ENCODE measurements around the gene FAM210A.

Gene FAM210A

GRCh38 chr18:13649397-13650390 is 76.7 kb downstream of the FAM210A start:
- H3K27me3 ChIP-seq (ENCODE audit: low read depth): no peaks in the 10 kb centered on the region
- in situ Hi-C loops (cut with MboI; ENCODE audit: low sequenced_read_pairs): loop anchor here (25.0 kb wide), 1 partner anchor 437 kb away; the partner anchor contains the start of gene LDLRAD4
- no peak for DNase-seq (ENCODE audit: low spot score in 2 of 2)
- no peak overlapping the region for H3K4me3 ChIP-seq
- no peaks in the 10 kb centered on the region for H3K36me3 ChIP-seq (replicated peaks)
- no peaks in the 10 kb centered on the region for H3K9me3 ChIP-seq
- no peaks in the 10 kb centered on the region for H3K4me1 ChIP-seq

- in situ Hi-C loops (cut with MboI; ENCODE audit: low sequenced_read_pairs): loop anchor here (25.0 kb wide), 1 partner anchor 435 kb away; the partner anchor contains the start of gene LDLRAD4
- Histone ChIP-seq H3K36me3 (replicated peaks) (no peaks in the 10 kb centered on the region), H3K9me3 (no peaks in the 10 kb centered on the region), H3K4me1 (no peaks in the 10 kb centered on the region), H3K4me3 (no peak overlapping the region), H3K27me3 (ENCODE audit: low read depth) (no peaks in the 10 kb centered on the region)
- no peak for DNase-seq (ENCODE audit: low spot score in 2 of 2)
Observed at GRCh38 chr18:13647761-13648160, 78.6 kb downstream of the FAM210A start.

GRCh38 chr18:13646633-13647032 is 79.7 kb downstream of the FAM210A start:
- no peak overlapping the region for H3K4me3 ChIP-seq
- in situ Hi-C loops (cut with MboI; ENCODE audit: low sequenced_read_pairs): loop anchor here (25.0 kb wide), 1 partner anchor 434 kb away; the partner anchor contains the start of gene LDLRAD4
- DNase-seq (ENCODE audit: low spot score in 2 of 2): no peak
- H3K27me3 ChIP-seq (ENCODE audit: low read depth): no peaks in the 10 kb centered on the region
- no peaks in the 10 kb centered on the region for H3K4me1 ChIP-seq
- no peaks in the 10 kb centered on the region for H3K9me3 ChIP-seq
- no peaks in the 10 kb centered on the region for H3K36me3 ChIP-seq (replicated peaks)

- DNase-seq (ENCODE audit: low spot score in 2 of 2): no peak
- H3K4me1 ChIP-seq: no peaks in the 10 kb centered on the region
- in situ Hi-C loops (cut with MboI; ENCODE audit: low sequenced_read_pairs): loop anchor here (25.0 kb wide), 1 partner anchor 433 kb away; the partner anchor contains the start of gene LDLRAD4
- H3K27me3 ChIP-seq (ENCODE audit: low read depth): no peaks in the 10 kb centered on the region
- H3K4me3 ChIP-seq: no peak overlapping the region
- H3K9me3 ChIP-seq: no peaks in the 10 kb centered on the region
- H3K36me3 ChIP-seq (replicated peaks): no peaks in the 10 kb centered on the region
Observed at GRCh38 chr18:13645093-13645492, 81.3 kb downstream of the FAM210A start.

GRCh38 chr18:13643261-13643751 is 83.1 kb downstream of the FAM210A start:
- H3K27me3 ChIP-seq (ENCODE audit: low read depth): no peaks in the 10 kb centered on the region
- no peak for DNase-seq (ENCODE audit: low spot score in 2 of 2)
- H3K36me3 ChIP-seq (replicated peaks): no peaks in the 10 kb centered on the region
- in situ Hi-C loops (cut with MboI; ENCODE audit: low sequenced_read_pairs): loop anchor here (25.0 kb wide), 1 partner anchor 431 kb away; the partner anchor contains the start of gene LDLRAD4
- no peaks in the 10 kb centered on the region for H3K4me1 ChIP-seq
- no peak overlapping the region for H3K4me3 ChIP-seq
- no peaks in the 10 kb centered on the region for H3K9me3 ChIP-seq

- DNase-seq (ENCODE audit: low spot score in 2 of 2): no peak
- H3K4me3 ChIP-seq: no peak overlapping the region
- no peaks in the 10 kb centered on the region for H3K9me3 ChIP-seq
- H3K27me3 ChIP-seq (ENCODE audit: low read depth): no peaks in the 10 kb centered on the region
- H3K4me1 ChIP-seq: no peaks in the 10 kb centered on the region
- in situ Hi-C loops (cut with MboI; ENCODE audit: low sequenced_read_pairs): loop anchor here (25.0 kb wide), 1 partner anchor 430 kb away; the partner anchor contains the start of gene LDLRAD4
- no peaks in the 10 kb centered on the region for H3K36me3 ChIP-seq (replicated peaks)
Observed at GRCh38 chr18:13642440-13642827, 83.9 kb downstream of the FAM210A start.

- in situ Hi-C loops (cut with MboI; ENCODE audit: low sequenced_read_pairs): loop anchor here (25.0 kb wide), 1 partner anchor 429 kb away; the partner anchor contains the start of gene LDLRAD4
- Histone ChIP-seq H3K9me3 (no peaks in the 10 kb centered on the region), H3K27me3 (ENCODE audit: low read depth) (no peaks in the 10 kb centered on the region), H3K4me1 (no peaks in the 10 kb centered on the region), H3K4me3 (no peak overlapping the region), H3K36me3 (replicated peaks) (no peaks in the 10 kb centered on the region)
- DNase-seq (ENCODE audit: low spot score in 2 of 2): no peak
Observed at GRCh38 chr18:13641551-13642439, 84.6 kb downstream of the FAM210A start.

GRCh38 chr18:13640266-13640860 is 86.0 kb downstream of the FAM210A start:
- no peaks in the 10 kb centered on the region for H3K9me3 ChIP-seq
- no peak for DNase-seq (ENCODE audit: low spot score in 2 of 2)
- no peaks in the 10 kb centered on the region for H3K4me1 ChIP-seq
- no peaks in the 10 kb centered on the region for H3K27me3 ChIP-seq (ENCODE audit: low read depth)
- in situ Hi-C loops (cut with MboI; ENCODE audit: low sequenced_read_pairs): loop anchor here (25.0 kb wide), 1 partner anchor 428 kb away; the partner anchor contains the start of gene LDLRAD4
- no peak overlapping the region for H3K4me3 ChIP-seq
- no peaks in the 10 kb centered on the region for H3K36me3 ChIP-seq (replicated peaks)

- no peaks in the 10 kb centered on the region for H3K9me3 ChIP-seq
- in situ Hi-C loops (cut with MboI; ENCODE audit: low sequenced_read_pairs): loop anchor here (25.0 kb wide), 1 partner anchor 427 kb away; the partner anchor contains the start of gene LDLRAD4
Observed at GRCh38 chr18:13638719-13639595, 87.4 kb downstream of the FAM210A start.

GRCh38 chr18:13635046-13635445 is 91.3 kb downstream of the FAM210A start:
- H3K27me3 ChIP-seq (ENCODE audit: low read depth): no peaks in the 10 kb centered on the region

More at GRCh38 chr18:13638719-13639595, 87.4 kb downstream of the FAM210A start:
- Histone ChIP-seq H3K4me1 (no peaks in the 10 kb centered on the region), H3K4me3 (no peak overlapping the region), H3K36me3 (replicated peaks) (no peaks in the 10 kb centered on the region), H3K27me3 (ENCODE audit: low read depth) (no peaks in the 10 kb centered on the region)
- no peak for DNase-seq (ENCODE audit: low spot score in 2 of 2)

GRCh38 chr18:13633700-13634099 is 92.7 kb downstream of the FAM210A start:
- no peaks in the 10 kb centered on the region for H3K9me3 ChIP-seq
- in situ Hi-C loops (cut with MboI; ENCODE audit: low sequenced_read_pairs): loop anchor here (25.0 kb wide), 1 partner anchor 421 kb away; the partner anchor contains the start of gene LDLRAD4
- DNase-seq (ENCODE audit: low spot score in 2 of 2): no peak
- H3K4me3 ChIP-seq: no peak overlapping the region
- no peaks in the 10 kb centered on the region for H3K36me3 ChIP-seq (replicated peaks)
- H3K27me3 ChIP-seq (ENCODE audit: low read depth): no peaks in the 10 kb centered on the region
- H3K4me1 ChIP-seq: no peaks in the 10 kb centered on the region

More at GRCh38 chr18:13635046-13635445, 91.3 kb downstream of the FAM210A start:
- no peaks in the 10 kb centered on the region for H3K9me3 ChIP-seq
- H3K36me3 ChIP-seq (replicated peaks): no peaks in the 10 kb centered on the region
- DNase-seq (ENCODE audit: low spot score in 2 of 2): no peak
- in situ Hi-C loops (cut with MboI; ENCODE audit: low sequenced_read_pairs): loop anchor here (25.0 kb wide), 1 partner anchor 423 kb away; the partner anchor contains the start of gene LDLRAD4
- no peak overlapping the region for H3K4me3 ChIP-seq
- no peaks in the 10 kb centered on the region for H3K4me1 ChIP-seq

- Histone ChIP-seq H3K4me3 (no peak overlapping the region), H3K4me1 (no peaks in the 10 kb centered on the region), H3K36me3 (replicated peaks) (no peaks in the 10 kb centered on the region), H3K27me3 (ENCODE audit: low read depth) (no peaks in the 10 kb centered on the region), H3K9me3 (no peaks in the 10 kb centered on the region)
- DNase-seq (ENCODE audit: low spot score in 2 of 2): no peak
- in situ Hi-C loops (cut with MboI; ENCODE audit: low sequenced_read_pairs): loop anchor here (25.0 kb wide), 1 partner anchor 418 kb away; the partner anchor contains the start of gene LDLRAD4
Observed at GRCh38 chr18:13630716-13631268, 95.6 kb downstream of the FAM210A start.
